ENCODE data around the gene KCNIP1. TPM values are rescaled to one million over a fixed set of nuclear protein-coding genes. Genes with fewer than 3 reads are reported as not detected.
A peak's percentile ranks its signal among the peaks of the same experiment; 100 is the strongest.

KCNIP1 gene
- polyA plus RNA-seq, 1 donor = 2.8 TPM

DNA sequence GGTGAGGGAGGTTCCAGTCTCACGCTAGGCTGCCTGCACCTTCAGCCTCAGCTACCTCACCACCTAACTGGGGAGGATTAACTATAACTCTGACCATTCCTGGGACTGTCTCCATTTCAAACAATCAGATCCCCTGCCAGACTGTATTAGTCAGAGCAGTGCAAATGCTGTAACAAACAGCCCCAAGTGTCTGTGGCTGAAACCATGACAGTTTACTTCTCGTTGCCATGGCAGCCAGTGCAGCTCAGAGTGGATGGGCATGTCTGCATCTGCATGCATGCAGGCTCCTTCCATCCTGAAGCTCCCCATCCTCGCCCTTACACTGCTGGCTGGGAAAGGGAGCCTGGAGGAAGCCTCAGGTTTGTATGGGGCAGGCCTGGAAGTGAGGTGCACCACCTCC is 86.7 kb downstream of the KCNIP1 start:
- DNase-seq = no peak
- no peak overlapping the region for H3K4me3 ChIP-seq (ENCODE audit: low read length)
- no peaks in the 10 kb centered on the region for H3K9me3 ChIP-seq (ENCODE audit: control insufficient read depth, low read depth, low read length)
- H3K36me3 ChIP-seq (ENCODE audit: control insufficient read depth, insufficient read depth, low read length) = no peaks in the 10 kb centered on the region
- no peaks in the 10 kb centered on the region for H3K4me1 ChIP-seq (ENCODE audit: control insufficient read depth, insufficient read depth, low read length)
- H3K27ac ChIP-seq (ENCODE audit: low read length) = no peak overlapping the region
- WGBS (ENCODE audit: insufficient coverage, low lambda C conversion rate) = no CpG with 5 or more reads among the region's 3 CpGs
- no peaks in the 10 kb centered on the region for H3K27me3 ChIP-seq (ENCODE audit: control insufficient read depth, insufficient read depth, low read length)

DNA sequence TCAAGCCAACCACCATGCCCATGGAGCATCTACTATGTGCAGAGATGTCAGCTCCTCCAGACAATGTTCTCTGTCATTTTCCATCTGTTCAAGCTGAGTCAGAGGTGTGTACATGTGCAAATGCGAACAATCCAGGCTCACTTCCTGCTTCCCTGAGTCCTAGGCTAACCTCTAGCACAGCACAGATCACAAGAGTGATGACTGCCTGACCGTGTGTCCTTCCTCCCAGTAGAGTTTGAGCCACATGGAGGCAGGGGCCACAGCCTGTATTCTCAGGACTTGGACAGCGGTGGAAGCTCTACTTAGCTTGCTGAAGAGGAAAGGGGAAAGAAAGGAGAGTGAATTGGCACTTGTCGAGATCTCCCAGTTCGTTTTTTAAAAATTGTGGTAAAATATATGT is 87.2 kb downstream of the KCNIP1 start:
- no peak overlapping the region for H3K4me3 ChIP-seq (ENCODE audit: low read length)
- no peak for DNase-seq

DNA sequence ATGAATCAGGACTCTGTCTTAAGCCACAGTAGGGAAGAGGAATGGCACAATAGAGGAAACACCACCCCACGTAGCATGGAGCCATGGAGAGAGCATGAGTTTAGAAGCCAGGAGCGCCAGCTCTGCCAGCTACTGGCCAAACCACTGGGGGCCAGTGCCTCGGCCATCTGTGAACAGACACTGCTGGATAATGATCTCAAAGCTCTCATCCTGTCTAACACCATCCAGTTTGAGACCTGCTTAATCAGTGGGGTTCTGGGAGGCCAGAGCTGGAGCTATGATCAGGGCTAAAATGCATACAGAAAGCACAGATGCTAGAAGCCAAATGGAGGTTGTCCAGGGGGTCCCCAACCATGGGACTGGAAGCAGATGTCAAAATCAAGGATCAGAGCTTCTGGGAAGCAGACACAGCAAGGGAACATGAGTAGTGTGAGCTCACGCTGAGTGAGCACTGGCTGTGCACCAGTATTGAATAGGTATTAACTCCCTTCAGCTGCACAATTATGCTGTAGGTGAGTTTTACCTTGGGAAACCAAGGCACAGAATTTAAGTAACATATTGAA is 92.7 kb downstream of the KCNIP1 start:
- DNase-seq = no peak
- H3K4me1 ChIP-seq (ENCODE audit: control insufficient read depth, insufficient read depth, low read length) = peaks cover 2% of the 10 kb centered on the region
- H3K9me3 ChIP-seq (ENCODE audit: control insufficient read depth, low read depth, low read length) = no peaks in the 10 kb centered on the region
- WGBS (ENCODE audit: insufficient coverage, low lambda C conversion rate) = no CpG with 5 or more reads among the region's 4 CpGs
- no peak overlapping the region for H3K27ac ChIP-seq (ENCODE audit: low read length)
- H3K4me3 ChIP-seq (ENCODE audit: low read length) = no peak overlapping the region
- H3K27me3 ChIP-seq (ENCODE audit: control insufficient read depth, insufficient read depth, low read length) = no peaks in the 10 kb centered on the region
- H3K36me3 ChIP-seq (ENCODE audit: control insufficient read depth, insufficient read depth, low read length) = no peaks in the 10 kb centered on the region

More for the DNA sequence above, 87.2 kb downstream of the KCNIP1 start:
- Histone ChIP-seq H3K9me3 (ENCODE audit: control insufficient read depth, low read depth, low read length) (no peaks in the 10 kb centered on the region), H3K27ac (ENCODE audit: low read length) (no peak overlapping the region), H3K4me1 (ENCODE audit: control insufficient read depth, insufficient read depth, low read length) (no peaks in the 10 kb centered on the region), H3K36me3 (ENCODE audit: control insufficient read depth, insufficient read depth, low read length) (no peaks in the 10 kb centered on the region), H3K27me3 (ENCODE audit: control insufficient read depth, insufficient read depth, low read length) (no peaks in the 10 kb centered on the region)
- no CpG with 5 or more reads among the region's 5 CpGs for WGBS (ENCODE audit: insufficient coverage, low lambda C conversion rate)

DNA sequence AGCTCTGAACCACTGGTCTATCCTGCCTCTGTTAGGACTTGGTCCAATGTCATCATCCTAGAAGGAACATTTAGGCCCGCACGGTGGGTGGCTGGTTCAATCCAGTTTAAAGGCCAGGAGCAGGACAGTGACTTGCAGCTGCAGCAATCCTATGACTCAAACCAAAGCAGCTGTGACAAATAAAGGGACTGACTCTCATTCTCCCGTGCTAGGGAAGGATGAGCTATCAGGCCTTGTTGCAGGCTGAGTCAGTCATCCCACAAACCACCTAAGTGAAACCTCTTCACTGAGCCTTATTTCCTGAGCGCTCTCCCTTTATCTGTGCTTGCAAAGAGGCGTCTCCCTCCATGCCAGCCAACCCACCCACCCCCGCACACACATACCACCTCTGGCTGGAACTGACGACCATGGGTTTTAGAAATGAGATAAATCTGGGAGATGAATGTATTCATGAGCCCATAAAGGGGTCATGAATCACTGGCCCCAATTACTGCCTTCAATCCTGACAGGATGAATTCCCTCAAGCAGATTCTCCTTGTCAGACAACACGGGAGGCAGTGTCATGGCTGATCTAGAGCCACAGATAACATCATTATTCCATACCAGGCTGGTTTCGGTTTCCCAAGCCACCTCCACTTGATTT is 93.4 kb downstream of the KCNIP1 start:
- no peak for DNase-seq
- no CpG with 5 or more reads among the region's 9 CpGs for WGBS (ENCODE audit: insufficient coverage, low lambda C conversion rate)
- Histone ChIP-seq H3K9me3 (ENCODE audit: control insufficient read depth, low read depth, low read length) (no peaks in the 10 kb centered on the region), H3K27me3 (ENCODE audit: control insufficient read depth, insufficient read depth, low read length) (no peaks in the 10 kb centered on the region), H3K36me3 (ENCODE audit: control insufficient read depth, insufficient read depth, low read length) (no peaks in the 10 kb centered on the region), H3K4me3 (ENCODE audit: low read length) (no peak overlapping the region), H3K4me1 (ENCODE audit: control insufficient read depth, insufficient read depth, low read length) (peaks cover 2% of the 10 kb centered on the region), H3K27ac (ENCODE audit: low read length) (peak overlapping the region; percentile 51)

DNA sequence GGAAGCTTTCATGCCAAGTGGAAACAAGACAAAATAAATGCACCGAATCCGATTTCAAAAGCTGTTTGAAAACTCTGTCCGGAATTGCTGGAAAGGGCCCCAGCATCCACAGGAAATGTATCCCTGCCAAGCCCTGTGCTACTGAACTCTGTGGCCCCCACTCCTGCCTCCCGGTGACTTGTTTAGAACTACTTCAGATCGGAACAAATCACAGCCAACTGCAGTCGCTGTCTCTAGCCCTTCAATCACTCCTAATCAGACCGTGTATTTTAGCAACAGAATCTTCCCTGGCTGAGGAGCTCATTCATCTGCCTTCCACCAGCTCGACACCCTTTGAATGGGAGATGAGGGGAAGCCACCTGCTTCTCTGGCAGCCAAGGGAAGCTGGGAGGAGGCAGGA is 94.1 kb downstream of the KCNIP1 start:
- Histone ChIP-seq H3K27me3 (ENCODE audit: control insufficient read depth, insufficient read depth, low read length) (no peaks in the 10 kb centered on the region), H3K36me3 (ENCODE audit: control insufficient read depth, insufficient read depth, low read length) (no peaks in the 10 kb centered on the region), H3K27ac (ENCODE audit: low read length) (peak overlapping the region; percentile 9), H3K4me1 (ENCODE audit: control insufficient read depth, insufficient read depth, low read length) (peaks cover 2% of the 10 kb centered on the region), H3K4me3 (ENCODE audit: low read length) (no peak overlapping the region), H3K9me3 (ENCODE audit: control insufficient read depth, low read depth, low read length) (no peaks in the 10 kb centered on the region)
- WGBS (ENCODE audit: insufficient coverage, low lambda C conversion rate) = no CpG with 5 or more reads among the region's 8 CpGs
- DNase-seq = peak in 1 of 2 donors; percentile 24

DNA sequence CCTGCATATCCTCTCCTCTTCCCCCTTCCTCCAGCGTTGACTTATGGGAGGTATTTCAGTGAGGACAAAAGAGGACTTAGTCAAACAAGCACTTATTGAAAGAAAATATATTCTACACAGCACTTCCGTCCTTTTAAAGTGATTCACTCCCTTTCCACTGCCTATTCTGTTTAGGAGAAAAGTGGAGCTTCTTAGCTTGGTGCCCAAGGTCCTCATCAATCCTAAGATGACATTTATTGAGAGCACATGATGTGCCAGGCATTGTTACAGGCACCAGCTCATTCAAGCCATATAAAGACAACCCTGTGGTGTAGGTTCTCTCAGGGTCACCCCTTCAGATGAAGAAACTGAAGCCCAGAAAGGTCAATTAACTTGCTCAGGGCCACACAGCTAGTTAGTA is 95.9 kb downstream of the KCNIP1 start:
- no peaks in the 10 kb centered on the region for H3K9me3 ChIP-seq (ENCODE audit: control insufficient read depth, low read depth, low read length)
- WGBS (ENCODE audit: insufficient coverage, low lambda C conversion rate) = no CpG with 5 or more reads among the region's 2 CpGs

DNA sequence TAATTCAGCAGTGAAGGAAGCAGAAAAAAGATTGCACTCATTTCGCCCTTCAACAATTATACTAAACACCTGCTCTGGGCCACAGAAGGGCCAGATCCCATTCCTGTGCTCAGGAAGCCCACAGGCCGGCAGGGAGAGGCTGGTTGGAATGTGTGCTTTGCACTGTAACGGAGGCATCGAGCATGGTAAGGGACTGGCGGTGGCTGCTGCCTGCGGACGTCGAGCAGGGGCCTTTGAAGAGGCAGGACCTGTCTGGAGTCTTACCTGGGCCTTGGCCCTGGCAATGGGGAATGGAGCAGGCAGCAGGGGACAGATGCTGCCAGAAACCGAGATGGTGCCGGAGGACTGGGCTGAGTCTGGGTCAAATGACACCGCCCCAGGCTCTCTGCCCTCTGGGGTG is 97.8 kb downstream of the KCNIP1 start:
- Histone ChIP-seq H3K4me3 (ENCODE audit: low read length) (no peak overlapping the region), H3K4me1 (ENCODE audit: control insufficient read depth, insufficient read depth, low read length) (peaks cover 2% of the 10 kb centered on the region), H3K27ac (ENCODE audit: low read length) (no peak overlapping the region), H3K36me3 (ENCODE audit: control insufficient read depth, insufficient read depth, low read length) (no peaks in the 10 kb centered on the region), H3K27me3 (ENCODE audit: control insufficient read depth, insufficient read depth, low read length) (peaks cover 6% of the 10 kb centered on the region), H3K9me3 (ENCODE audit: control insufficient read depth, low read depth, low read length) (no peaks in the 10 kb centered on the region)
- no CpG with 5 or more reads among the region's 11 CpGs for WGBS (ENCODE audit: insufficient coverage, low lambda C conversion rate)
- no peak for DNase-seq

More for the DNA sequence above, 95.9 kb downstream of the KCNIP1 start:
- Histone ChIP-seq H3K27ac (ENCODE audit: low read length) (no peak overlapping the region), H3K36me3 (ENCODE audit: control insufficient read depth, insufficient read depth, low read length) (no peaks in the 10 kb centered on the region), H3K4me1 (ENCODE audit: control insufficient read depth, insufficient read depth, low read length) (peaks cover 2% of the 10 kb centered on the region), H3K27me3 (ENCODE audit: control insufficient read depth, insufficient read depth, low read length) (peaks cover 6% of the 10 kb centered on the region), H3K4me3 (ENCODE audit: low read length) (no peak overlapping the region)
- DNase-seq = no peak

DNA sequence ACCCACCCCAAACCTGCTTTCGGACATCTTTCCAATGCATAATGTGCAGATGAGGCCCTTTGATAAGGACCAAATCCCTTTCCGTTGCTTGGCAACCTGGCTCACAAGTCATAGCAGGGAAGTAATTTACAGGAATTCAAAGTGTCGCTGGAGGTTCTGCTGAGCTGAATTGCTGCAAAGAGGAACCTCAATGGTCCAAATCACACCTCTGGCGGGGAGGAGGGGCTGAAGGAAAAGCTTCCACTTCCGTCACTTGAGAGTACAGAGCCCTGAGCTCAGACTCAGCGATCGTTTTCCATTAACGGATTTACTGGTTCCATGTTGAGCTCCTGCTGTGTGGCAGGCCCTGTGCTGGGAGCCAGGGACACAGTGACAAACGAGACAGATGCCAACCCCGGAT is 99.3 kb downstream of the KCNIP1 start:
- DNase-seq = no peak
- H3K9me3 ChIP-seq (ENCODE audit: control insufficient read depth, low read depth, low read length) = no peaks in the 10 kb centered on the region
- peaks cover 6% of the 10 kb centered on the region for H3K27me3 ChIP-seq (ENCODE audit: control insufficient read depth, insufficient read depth, low read length)
- WGBS (ENCODE audit: insufficient coverage, low lambda C conversion rate) = no CpG with 5 or more reads among the region's 10 CpGs
- no peak overlapping the region for H3K4me3 ChIP-seq (ENCODE audit: low read length)
- no peaks in the 10 kb centered on the region for H3K4me1 ChIP-seq (ENCODE audit: control insufficient read depth, insufficient read depth, low read length)
- H3K27ac ChIP-seq (ENCODE audit: low read length) = no peak overlapping the region
- no peaks in the 10 kb centered on the region for H3K36me3 ChIP-seq (ENCODE audit: control insufficient read depth, insufficient read depth, low read length)

DNA sequence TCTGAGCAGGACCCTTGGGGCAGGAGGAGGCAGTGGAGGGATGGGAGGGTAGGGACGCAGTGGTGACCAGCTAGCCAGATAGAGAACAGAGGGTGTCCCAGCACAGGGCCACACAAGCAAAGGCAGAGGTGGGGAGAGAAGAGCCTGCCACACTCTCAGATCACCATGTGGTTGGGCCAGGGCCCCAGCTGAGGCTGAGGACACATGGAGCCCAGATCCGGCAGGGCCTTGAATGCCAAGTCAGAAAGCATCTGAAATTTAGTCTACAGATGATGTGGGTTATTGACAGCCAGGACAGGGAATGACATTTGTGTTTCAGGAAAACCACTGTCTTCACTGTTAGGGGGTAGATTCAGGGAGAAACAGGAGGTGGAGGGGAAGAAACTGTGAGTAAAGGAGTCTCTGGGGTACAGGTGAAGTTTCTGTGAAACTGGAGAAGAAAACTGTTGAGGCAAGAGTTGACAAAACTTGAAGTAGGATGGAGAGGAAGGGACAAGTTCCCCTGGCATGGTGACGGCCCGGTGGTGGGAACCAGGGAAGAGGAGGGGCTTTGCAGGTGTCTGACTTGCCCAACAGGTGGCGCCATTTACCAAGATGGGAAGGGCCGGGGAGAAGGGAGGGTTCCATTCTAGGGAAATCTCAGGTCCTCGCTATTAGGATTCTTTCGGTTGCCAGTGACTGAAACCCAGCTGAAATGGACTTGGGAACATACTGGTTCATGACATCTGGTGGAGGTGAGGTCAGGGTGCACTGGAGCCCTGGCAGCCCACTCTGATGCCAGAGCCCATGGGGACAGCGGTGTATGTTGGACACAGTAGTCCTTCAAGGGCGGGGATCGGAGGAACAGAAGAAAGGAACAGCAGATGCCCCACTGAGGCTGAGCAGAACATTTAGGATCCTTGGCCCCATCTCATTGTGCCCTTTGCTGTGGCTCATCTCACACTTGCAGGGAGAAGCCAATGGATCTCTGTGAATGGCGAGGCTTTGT is 100.1 kb downstream of the KCNIP1 start:
- WGBS (ENCODE audit: insufficient coverage, low lambda C conversion rate) = no CpG with 5 or more reads among the region's 12 CpGs
- DNase-seq = peak in 1 of 2 donors; percentile 20

DNA sequence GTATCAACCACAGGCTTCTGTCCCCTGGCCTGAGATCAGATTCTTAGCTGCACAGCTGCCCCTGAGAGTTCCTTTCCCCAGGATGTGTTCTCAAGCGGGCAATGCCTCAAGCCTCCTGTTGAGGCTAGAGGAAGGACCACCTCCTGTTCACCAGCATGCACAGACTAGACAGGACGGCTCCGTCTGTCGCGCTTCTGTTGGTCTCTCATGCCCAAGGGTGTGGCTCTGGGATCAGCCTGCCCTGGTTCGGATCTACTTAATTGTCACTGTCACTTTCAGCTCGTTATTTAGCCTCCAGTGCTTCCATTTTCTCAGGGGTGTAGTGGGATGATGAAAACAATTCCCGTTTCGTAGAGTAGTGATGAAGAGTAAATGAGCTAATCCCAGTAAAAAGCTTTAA is 103.1 kb downstream of the KCNIP1 start:
- 90% methylated on average over 2 of the region's 9 CpGs for WGBS (ENCODE audit: insufficient coverage, low lambda C conversion rate)
- Histone ChIP-seq H3K27me3 (ENCODE audit: control insufficient read depth, insufficient read depth, low read length) (peaks cover 6% of the 10 kb centered on the region), H3K27ac (ENCODE audit: low read length) (no peak overlapping the region), H3K9me3 (ENCODE audit: control insufficient read depth, low read depth, low read length) (no peaks in the 10 kb centered on the region), H3K36me3 (ENCODE audit: control insufficient read depth, insufficient read depth, low read length) (no peaks in the 10 kb centered on the region), H3K4me1 (ENCODE audit: control insufficient read depth, insufficient read depth, low read length) (no peaks in the 10 kb centered on the region), H3K4me3 (ENCODE audit: low read length) (no peak overlapping the region)
- DNase-seq = no peak

More for the DNA sequence above, 100.1 kb downstream of the KCNIP1 start:
- no peak overlapping the region for H3K27ac ChIP-seq (ENCODE audit: low read length)
- peaks cover 6% of the 10 kb centered on the region for H3K27me3 ChIP-seq (ENCODE audit: control insufficient read depth, insufficient read depth, low read length)
- H3K4me1 ChIP-seq (ENCODE audit: control insufficient read depth, insufficient read depth, low read length) = no peaks in the 10 kb centered on the region
- H3K9me3 ChIP-seq (ENCODE audit: control insufficient read depth, low read depth, low read length) = no peaks in the 10 kb centered on the region
- H3K4me3 ChIP-seq (ENCODE audit: low read length) = no peak overlapping the region
- H3K36me3 ChIP-seq (ENCODE audit: control insufficient read depth, insufficient read depth, low read length) = no peaks in the 10 kb centered on the region
